AG09319 (cell line): ENCODE measurements around the gene ARMC9.
"Not testable (repeated sequence)": the region's sequence is repeated elsewhere in the genome, so short reads cannot be mapped to it uniquely, and the experiment has no call there.

Experiments
- DNase-seq: peaks from one replicate; pipeline ENCODE4 v3.0.0-alpha.2; 2010; ENCODE audit warnings: low read depth; ENCODE audit errors: extremely low read depth
- TF ChIP-seq, protein P1 (sequence below): IDR thresholded peaks from 2 replicates; pipeline ENCODE4 v1.5.1; 2011; ENCODE audit warnings: low read depth, mild to moderate bottlenecking, inconsistent platforms, low read length, moderate library complexity

The ARMC9 gene

GRCh38 chr2:231374771-231375170 is 176.3 kb downstream of the ARMC9 start:
- no peak for DNase-seq
- TF ChIP-seq, protein P1, sequence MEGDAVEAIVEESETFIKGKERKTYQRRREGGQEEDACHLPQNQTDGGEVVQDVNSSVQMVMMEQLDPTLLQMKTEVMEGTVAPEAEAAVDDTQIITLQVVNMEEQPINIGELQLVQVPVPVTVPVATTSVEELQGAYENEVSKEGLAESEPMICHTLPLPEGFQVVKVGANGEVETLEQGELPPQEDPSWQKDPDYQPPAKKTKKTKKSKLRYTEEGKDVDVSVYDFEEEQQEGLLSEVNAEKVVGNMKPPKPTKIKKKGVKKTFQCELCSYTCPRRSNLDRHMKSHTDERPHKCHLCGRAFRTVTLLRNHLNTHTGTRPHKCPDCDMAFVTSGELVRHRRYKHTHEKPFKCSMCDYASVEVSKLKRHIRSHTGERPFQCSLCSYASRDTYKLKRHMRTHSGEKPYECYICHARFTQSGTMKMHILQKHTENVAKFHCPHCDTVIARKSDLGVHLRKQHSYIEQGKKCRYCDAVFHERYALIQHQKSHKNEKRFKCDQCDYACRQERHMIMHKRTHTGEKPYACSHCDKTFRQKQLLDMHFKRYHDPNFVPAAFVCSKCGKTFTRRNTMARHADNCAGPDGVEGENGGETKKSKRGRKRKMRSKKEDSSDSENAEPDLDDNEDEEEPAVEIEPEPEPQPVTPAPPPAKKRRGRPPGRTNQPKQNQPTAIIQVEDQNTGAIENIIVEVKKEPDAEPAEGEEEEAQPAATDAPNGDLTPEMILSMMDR: no peak

GRCh38 chr2:231375994-231376615 is 177.7 kb downstream of the ARMC9 start:
- not testable (repeated sequence) for DNase-seq

DNA sequence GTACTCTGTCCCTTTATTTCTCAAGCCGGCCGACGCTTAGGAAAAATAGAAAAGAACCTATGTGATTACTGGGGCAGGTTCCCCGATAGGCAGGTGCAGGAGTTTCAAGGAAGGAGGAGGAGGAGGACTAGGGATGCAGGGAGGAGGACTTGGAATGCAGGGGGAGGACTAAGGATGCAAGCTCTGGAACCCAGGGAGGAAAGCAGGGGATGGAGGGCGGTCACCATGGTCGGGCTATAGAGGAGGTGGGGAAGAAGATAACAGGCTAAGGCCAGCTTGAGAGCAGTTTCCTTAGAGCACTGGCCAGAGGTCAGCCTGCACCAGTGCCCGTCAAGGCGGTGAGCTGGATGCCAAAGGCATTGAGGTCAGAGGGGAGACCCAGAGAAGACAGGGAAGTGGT is 178.4 kb downstream of the ARMC9 start:
- no peak for DNase-seq
- TF ChIP-seq, protein P1: no peak

- TF ChIP-seq, protein P1: no peak
- DNase-seq: no peak
Measured at GRCh38 chr2:231378026-231378722, 179.7 kb downstream of the ARMC9 start.

DNA sequence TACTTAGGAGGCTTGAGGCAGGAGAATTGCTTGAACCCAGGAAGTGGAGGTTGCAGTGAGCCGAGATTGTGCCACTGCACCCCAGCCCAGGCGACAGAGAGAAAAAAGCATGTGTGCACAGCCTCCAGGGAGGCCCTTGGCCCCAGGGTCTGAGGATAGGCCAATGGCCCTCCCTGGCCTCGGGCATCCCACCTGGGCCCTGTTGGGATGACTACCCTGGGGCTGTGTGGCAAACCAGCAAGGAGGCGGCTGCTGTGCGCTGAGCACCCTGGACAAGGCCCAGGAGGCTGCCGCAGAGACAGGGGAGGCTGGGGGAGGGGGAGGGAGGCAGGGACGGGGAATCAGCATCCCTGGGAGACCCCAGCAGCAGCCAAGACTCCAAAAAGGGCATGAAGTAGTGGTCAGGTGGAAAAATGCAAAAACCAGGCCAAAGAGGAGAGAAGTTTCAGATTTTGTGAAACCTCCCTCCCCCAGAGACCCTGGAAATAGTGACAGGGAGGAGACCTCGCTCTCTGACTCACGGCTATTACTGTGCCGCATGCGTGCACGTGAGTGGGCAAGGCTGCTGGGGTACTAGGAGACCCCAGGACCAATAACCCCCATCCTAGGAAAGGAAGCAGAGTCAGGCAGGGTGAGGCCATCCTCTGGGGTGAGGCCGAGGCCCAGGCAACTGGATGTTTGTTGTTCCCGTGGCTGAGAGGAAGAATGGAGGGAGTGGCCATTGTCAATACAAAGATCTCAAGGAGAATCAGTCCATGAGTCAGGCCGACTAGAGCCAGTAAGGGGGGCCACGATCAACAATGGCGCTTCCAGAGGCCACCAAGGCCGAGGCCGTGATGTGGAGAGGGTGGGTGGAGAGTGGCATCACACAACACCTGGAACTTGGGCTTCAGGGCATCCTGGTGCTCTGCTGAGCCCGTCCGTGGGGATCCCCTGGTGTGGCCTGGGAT is 181.1 kb downstream of the ARMC9 start:
- no peak for DNase-seq
- TF ChIP-seq, protein P1: no peak

- TF ChIP-seq, protein P1: no peak
- no peak for DNase-seq
Measured at GRCh38 chr2:231380307-231380706, 181.9 kb downstream of the ARMC9 start.

- DNase-seq: no peak
- TF ChIP-seq, protein P1: no peak
Measured at GRCh38 chr2:231380991-231381847, 182.8 kb downstream of the ARMC9 start.
